ENCODE measurements around the gene B3GNT2. TPM values are rescaled to one million over a fixed set of nuclear protein-coding genes. Genes with fewer than 3 reads are reported as not detected.

Gene B3GNT2
- total and polyA plus RNA-seq, 2 experiments from 2014 or later, result 35.5 to 70.4 TPM

DNA sequence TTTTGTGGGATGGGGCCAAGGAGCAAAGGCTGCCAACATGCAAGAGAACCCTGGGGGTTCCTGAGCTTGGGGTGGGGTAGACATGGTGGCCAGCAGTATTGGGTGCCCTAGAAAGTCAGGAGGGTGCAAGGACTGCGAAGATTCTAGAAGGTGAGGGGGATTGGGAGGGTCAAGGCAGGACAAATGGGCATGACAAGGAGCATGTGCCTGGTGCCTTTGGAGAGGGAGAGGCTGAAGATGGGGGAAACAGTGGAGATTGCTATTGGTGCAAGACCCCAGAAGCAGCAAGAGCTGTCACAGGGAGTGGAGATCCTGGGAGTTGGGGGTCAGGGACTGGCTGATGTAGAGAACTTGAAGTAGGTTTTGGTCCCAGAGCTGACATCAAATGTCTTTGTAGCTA, 7.5 kb downstream of the B3GNT2 start:
- H3K4me1 Mint-ChIP-seq, result peaks cover 76% of the 10 kb centered on the region
- Histone ChIP-seq H4K20me1 (replicated peaks; ENCODE audit: insufficient read depth) (peaks cover 84% of the 10 kb centered on the region), H3K79me2 (replicated peaks; ENCODE audit: insufficient read depth) (peaks cover 100% of the 10 kb centered on the region), H3F3A (replicated peaks; ENCODE audit: low read depth) (peaks cover under 1% of the 10 kb centered on the region; the same call in 1 of the 2 replicates), H2AFZ (no peak overlapping the region), H3K4me2 (no peak overlapping the region), H3K4me1 (ENCODE audit: insufficient read depth) (peaks cover 78% of the 10 kb centered on the region), H3K27ac (ENCODE audit: low read depth) (no peak overlapping the region), H3K9me2 (ENCODE audit: insufficient read depth) (0 out of 2 replicates have a peak, but pooled peaks cover 3% of the 10 kb centered on the region), H3K27me3 (ENCODE audit: insufficient read depth) (no peaks in the 10 kb centered on the region), H3K4me3 (no peak overlapping the region), H3K36me3 (ENCODE audit: insufficient read depth) (no peaks in the 10 kb centered on the region)
- no peaks in the 10 kb centered on the region for H3K9me3 Mint-ChIP-seq
- no peak for DNase-seq (ENCODE audit: low spot score)
- peaks cover 10% of the 10 kb centered on the region for H3K27me3 Mint-ChIP-seq (ENCODE audit: insufficient read depth, low read depth, poor library complexity)
- TF ChIP-seq, protein P1, sequence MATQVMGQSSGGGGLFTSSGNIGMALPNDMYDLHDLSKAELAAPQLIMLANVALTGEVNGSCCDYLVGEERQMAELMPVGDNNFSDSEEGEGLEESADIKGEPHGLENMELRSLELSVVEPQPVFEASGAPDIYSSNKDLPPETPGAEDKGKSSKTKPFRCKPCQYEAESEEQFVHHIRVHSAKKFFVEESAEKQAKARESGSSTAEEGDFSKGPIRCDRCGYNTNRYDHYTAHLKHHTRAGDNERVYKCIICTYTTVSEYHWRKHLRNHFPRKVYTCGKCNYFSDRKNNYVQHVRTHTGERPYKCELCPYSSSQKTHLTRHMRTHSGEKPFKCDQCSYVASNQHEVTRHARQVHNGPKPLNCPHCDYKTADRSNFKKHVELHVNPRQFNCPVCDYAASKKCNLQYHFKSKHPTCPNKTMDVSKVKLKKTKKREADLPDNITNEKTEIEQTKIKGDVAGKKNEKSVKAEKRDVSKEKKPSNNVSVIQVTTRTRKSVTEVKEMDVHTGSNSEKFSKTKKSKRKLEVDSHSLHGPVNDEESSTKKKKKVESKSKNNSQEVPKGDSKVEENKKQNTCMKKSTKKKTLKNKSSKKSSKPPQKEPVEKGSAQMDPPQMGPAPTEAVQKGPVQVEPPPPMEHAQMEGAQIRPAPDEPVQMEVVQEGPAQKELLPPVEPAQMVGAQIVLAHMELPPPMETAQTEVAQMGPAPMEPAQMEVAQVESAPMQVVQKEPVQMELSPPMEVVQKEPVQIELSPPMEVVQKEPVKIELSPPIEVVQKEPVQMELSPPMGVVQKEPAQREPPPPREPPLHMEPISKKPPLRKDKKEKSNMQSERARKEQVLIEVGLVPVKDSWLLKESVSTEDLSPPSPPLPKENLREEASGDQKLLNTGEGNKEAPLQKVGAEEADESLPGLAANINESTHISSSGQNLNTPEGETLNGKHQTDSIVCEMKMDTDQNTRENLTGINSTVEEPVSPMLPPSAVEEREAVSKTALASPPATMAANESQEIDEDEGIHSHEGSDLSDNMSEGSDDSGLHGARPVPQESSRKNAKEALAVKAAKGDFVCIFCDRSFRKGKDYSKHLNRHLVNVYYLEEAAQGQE (IDR thresholded peaks at IDR 0.05; ENCODE audit: unreplicated experiment), result no peak
- no peak for TF ChIP-seq POLR2AphosphoS5 (IDR thresholded peaks at IDR 0.05; ENCODE audit: low read depth)
- no peak for TF ChIP-seq CREB1 (CRISPR knock-in tag; IDR thresholded peaks at IDR 0.05; ENCODE audit: low read depth)
- no peak for TF ChIP-seq JUNB (IDR thresholded peaks at IDR 0.05; ENCODE audit: unreplicated experiment)
- no peak for TF ChIP-seq ZNF114 (CRISPR knock-in tag; IDR thresholded peaks at IDR 0.05)
- TF ChIP-seq, protein P2, sequence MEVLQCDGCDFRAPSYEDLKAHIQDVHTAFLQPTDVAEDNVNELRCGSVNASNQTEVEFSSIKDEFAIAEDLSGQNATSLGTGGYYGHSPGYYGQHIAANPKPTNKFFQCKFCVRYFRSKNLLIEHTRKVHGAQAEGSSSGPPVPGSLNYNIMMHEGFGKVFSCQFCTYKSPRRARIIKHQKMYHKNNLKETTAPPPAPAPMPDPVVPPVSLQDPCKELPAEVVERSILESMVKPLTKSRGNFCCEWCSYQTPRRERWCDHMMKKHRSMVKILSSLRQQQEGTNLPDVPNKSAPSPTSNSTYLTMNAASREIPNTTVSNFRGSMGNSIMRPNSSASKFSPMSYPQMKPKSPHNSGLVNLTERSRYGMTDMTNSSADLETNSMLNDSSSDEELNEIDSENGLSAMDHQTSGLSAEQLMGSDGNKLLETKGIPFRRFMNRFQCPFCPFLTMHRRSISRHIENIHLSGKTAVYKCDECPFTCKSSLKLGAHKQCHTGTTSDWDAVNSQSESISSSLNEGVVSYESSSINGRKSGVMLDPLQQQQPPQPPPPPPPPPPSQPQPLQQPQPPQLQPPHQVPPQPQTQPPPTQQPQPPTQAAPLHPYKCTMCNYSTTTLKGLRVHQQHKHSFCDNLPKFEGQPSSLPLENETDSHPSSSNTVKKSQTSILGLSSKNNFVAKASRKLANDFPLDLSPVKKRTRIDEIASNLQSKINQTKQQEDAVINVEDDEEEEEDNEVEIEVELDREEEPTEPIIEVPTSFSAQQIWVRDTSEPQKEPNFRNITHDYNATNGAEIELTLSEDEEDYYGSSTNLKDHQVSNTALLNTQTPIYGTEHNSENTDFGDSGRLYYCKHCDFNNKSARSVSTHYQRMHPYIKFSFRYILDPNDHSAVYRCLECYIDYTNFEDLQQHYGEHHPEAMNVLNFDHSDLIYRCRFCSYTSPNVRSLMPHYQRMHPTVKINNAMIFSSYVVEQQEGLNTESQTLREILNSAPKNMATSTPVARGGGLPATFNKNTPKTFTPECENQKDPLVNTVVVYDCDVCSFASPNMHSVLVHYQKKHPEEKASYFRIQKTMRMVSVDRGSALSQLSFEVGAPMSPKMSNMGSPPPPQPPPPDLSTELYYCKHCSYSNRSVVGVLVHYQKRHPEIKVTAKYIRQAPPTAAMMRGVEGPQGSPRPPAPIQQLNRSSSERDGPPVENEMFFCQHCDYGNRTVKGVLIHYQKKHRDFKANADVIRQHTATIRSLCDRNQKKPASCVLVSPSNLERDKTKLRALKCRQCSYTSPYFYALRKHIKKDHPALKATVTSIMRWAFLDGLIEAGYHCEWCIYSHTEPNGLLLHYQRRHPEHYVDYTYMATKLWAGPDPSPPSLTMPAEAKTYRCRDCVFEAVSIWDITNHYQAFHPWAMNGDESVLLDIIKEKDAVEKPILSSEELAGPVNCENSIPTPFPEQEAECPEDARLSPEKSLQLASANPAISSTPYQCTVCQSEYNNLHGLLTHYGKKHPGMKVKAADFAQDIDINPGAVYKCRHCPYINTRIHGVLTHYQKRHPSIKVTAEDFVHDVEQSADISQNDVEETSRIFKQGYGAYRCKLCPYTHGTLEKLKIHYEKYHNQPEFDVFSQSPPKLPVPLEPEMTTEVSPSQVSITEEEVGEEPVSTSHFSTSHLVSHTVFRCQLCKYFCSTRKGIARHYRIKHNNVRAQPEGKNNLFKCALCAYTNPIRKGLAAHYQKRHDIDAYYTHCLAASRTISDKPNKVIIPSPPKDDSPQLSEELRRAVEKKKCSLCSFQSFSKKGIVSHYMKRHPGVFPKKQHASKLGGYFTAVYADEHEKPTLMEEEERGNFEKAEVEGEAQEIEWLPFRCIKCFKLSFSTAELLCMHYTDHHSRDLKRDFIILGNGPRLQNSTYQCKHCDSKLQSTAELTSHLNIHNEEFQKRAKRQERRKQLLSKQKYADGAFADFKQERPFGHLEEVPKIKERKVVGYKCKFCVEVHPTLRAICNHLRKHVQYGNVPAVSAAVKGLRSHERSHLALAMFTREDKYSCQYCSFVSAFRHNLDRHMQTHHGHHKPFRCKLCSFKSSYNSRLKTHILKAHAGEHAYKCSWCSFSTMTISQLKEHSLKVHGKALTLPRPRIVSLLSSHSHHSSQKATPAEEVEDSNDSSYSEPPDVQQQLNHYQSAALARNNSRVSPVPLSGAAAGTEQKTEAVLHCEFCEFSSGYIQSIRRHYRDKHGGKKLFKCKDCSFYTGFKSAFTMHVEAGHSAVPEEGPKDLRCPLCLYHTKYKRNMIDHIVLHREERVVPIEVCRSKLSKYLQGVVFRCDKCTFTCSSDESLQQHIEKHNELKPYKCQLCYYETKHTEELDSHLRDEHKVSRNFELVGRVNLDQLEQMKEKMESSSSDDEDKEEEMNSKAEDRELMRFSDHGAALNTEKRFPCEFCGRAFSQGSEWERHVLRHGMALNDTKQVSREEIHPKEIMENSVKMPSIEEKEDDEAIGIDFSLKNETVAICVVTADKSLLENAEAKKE (CRISPR knock-in tag; IDR thresholded peaks at IDR 0.05), result no peak
- TF ChIP-seq, protein P3, sequence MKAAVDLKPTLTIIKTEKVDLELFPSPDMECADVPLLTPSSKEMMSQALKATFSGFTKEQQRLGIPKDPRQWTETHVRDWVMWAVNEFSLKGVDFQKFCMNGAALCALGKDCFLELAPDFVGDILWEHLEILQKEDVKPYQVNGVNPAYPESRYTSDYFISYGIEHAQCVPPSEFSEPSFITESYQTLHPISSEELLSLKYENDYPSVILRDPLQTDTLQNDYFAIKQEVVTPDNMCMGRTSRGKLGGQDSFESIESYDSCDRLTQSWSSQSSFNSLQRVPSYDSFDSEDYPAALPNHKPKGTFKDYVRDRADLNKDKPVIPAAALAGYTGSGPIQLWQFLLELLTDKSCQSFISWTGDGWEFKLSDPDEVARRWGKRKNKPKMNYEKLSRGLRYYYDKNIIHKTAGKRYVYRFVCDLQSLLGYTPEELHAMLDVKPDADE (IDR thresholded peaks at IDR 0.05), result no peak
- TF ChIP-seq, protein P4, sequence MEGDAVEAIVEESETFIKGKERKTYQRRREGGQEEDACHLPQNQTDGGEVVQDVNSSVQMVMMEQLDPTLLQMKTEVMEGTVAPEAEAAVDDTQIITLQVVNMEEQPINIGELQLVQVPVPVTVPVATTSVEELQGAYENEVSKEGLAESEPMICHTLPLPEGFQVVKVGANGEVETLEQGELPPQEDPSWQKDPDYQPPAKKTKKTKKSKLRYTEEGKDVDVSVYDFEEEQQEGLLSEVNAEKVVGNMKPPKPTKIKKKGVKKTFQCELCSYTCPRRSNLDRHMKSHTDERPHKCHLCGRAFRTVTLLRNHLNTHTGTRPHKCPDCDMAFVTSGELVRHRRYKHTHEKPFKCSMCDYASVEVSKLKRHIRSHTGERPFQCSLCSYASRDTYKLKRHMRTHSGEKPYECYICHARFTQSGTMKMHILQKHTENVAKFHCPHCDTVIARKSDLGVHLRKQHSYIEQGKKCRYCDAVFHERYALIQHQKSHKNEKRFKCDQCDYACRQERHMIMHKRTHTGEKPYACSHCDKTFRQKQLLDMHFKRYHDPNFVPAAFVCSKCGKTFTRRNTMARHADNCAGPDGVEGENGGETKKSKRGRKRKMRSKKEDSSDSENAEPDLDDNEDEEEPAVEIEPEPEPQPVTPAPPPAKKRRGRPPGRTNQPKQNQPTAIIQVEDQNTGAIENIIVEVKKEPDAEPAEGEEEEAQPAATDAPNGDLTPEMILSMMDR (conservative IDR thresholded peaks at IDR 0.05; ENCODE audit: low read depth in 2 of 2), result no peak
- TF ChIP-seq ZNF331 (CRISPR knock-in tag; IDR thresholded peaks at IDR 0.05; ENCODE audit: low read depth), result no peak
- no peak for TF ChIP-seq NANOG (IDR thresholded peaks at IDR 0.05; ENCODE audit: borderline replicate concordance)
- TF ChIP-seq STAT1 (IDR thresholded peaks at IDR 0.05; ENCODE audit: unreplicated experiment), result no peak
- TF ChIP-seq EZH2phosphoT487 (IDR thresholded peaks at IDR 0.05; ENCODE audit: unreplicated experiment), result no peak
- no peak for TF ChIP-seq EZH2 (IDR thresholded peaks at IDR 0.05; ENCODE audit: low read depth, unreplicated experiment)
- no peaks in the 10 kb centered on the region for H3K36me3 Mint-ChIP-seq (ENCODE audit: low read depth)
- no peak overlapping the region for H3K27ac Mint-ChIP-seq
- H3K4me3 Mint-ChIP-seq, result no peak overlapping the region
- no peak for ATAC-seq
